HepG2 (cell line): Measurements from ENCODE around the gene OR2B2. TPM values are rescaled to one million over a fixed set of nuclear protein-coding genes. Genes with fewer than 3 reads are reported as not detected.

Experiments
- HES4 ChIP-seq: sonication (generic); formaldehyde crosslinking; IDR thresholded peaks from 2 replicates; pipeline ENCODE4 v1.9.0; 2021; ENCODE audit warnings: mild to moderate bottlenecking, missing genetic modification reagents, borderline replicate concordance
- HNRNPL ChIP-seq: fragments of 200-400 bp; formaldehyde crosslinking; IDR thresholded peaks from 2 replicates; pipeline ENCODE4 v1.6.1; 2017; ENCODE audit warnings: mild to moderate bottlenecking, low read depth, low read length
- KDM5B ChIP-seq: sonication (generic); formaldehyde crosslinking; IDR thresholded peaks from 2 replicates; pipeline ENCODE4 v1.4.0; 2020; ENCODE audit warnings: missing genetic modification reagents, mild to moderate bottlenecking, borderline replicate concordance
- MAFK ChIP-seq, 2 experiments: IDR thresholded peaks in 1 of 2; conservative IDR thresholded peaks in 1 of 2; 2 replicates each; pipeline ENCODE4 v1.6.1; 2011; ENCODE audit warnings: improper control_type of control experiment in 2 of 2, low read length in 2 of 2
- MAZ ChIP-seq, 2 experiments: sonication (generic) in 1 of 2; formaldehyde crosslinking in 1 of 2; IDR thresholded peaks; 2 replicates each; pipeline versions ENCODE4 v1.5.0 to v1.6.1; 2012 to 2020; ENCODE audit warnings: low read depth in 2 of 2, mild to moderate bottlenecking in 2 of 2, borderline replicate concordance in 1 of 2, improper control_type of control experiment in 1 of 2, low read length in 1 of 2, missing genetic modification reagents in 1 of 2, moderate library complexity in 1 of 2
- PHB2 ChIP-seq: fragments of 450-650 bp; IDR thresholded peaks from 2 replicates; pipeline ENCODE4 v1.6.1; 2018; ENCODE audit not compliant: partially characterized antibody
- PITX1 ChIP-seq: sonication (generic); formaldehyde crosslinking; IDR thresholded peaks from 2 replicates; pipeline ENCODE4 v1.5.1; 2020; ENCODE audit warnings: mild to moderate bottlenecking, missing genetic modification reagents
- XRCC5 ChIP-seq: fragments of 200-400 bp; formaldehyde crosslinking; optimal IDR thresholded peaks from 2 replicates; pipeline ENCODE3; 2017; ENCODE audit warnings: mild to moderate bottlenecking, low read length
- ZBTB21 ChIP-seq: sonication (generic); formaldehyde crosslinking; IDR thresholded peaks from 2 replicates; pipeline ENCODE4 v1.4.0; 2020; ENCODE audit warnings: missing genetic modification reagents
- ZFP36 ChIP-seq: fragments of 150-350 bp; IDR thresholded peaks from 2 replicates; pipeline ENCODE4 v1.6.1; 2018; ENCODE audit warnings: borderline replicate concordance, low read length, low read depth; ENCODE audit not compliant: partially characterized antibody
- ZNF205 ChIP-seq: IDR thresholded peaks from 2 replicates; pipeline ENCODE4 v1.6.1; 2018; ENCODE audit warnings: missing biosample characterization, missing genetic modification reagents
- ZNF230 ChIP-seq: sonication (generic); formaldehyde crosslinking; IDR thresholded peaks from 2 replicates; pipeline ENCODE4 v1.4.0; 2020; ENCODE audit warnings: mild to moderate bottlenecking, missing genetic modification reagents
- ZNF549 ChIP-seq: sonication (generic); formaldehyde crosslinking; IDR thresholded peaks from 2 replicates; pipeline ENCODE4 v1.5.0; 2020; ENCODE audit warnings: missing genetic modification reagents
- ZNF556 ChIP-seq: sonication (generic); formaldehyde crosslinking; IDR thresholded peaks from 2 replicates; pipeline ENCODE4 v1.4.0; 2020; ENCODE audit warnings: mild to moderate bottlenecking, missing genetic modification reagents, borderline replicate concordance
- ZNF616 ChIP-seq: sonication (generic); formaldehyde crosslinking; IDR thresholded peaks from 2 replicates; pipeline ENCODE4 v1.5.0; 2020; ENCODE audit warnings: low read depth, mild to moderate bottlenecking, missing genetic modification reagents
- ZNF7 ChIP-seq: IDR thresholded peaks from 2 replicates; pipeline ENCODE4 v1.6.1; 2016; ENCODE audit warnings: missing biosample characterization, missing genetic modification reagents
- ZNF777 ChIP-seq: sonication (generic); formaldehyde crosslinking; IDR thresholded peaks from 2 replicates; pipeline ENCODE4 v1.4.0; 2020; ENCODE audit warnings: missing genetic modification reagents
- ZNF883 ChIP-seq: sonication (generic); formaldehyde crosslinking; IDR thresholded peaks from 2 replicates; pipeline ENCODE4 v1.5.1; 2020; ENCODE audit warnings: mild to moderate bottlenecking, missing genetic modification reagents; ENCODE audit errors: not compliant biosample characterization
- polyA plus RNA-seq, 8 experiments: library from polyadenylated mRNA; depleted of rRNA in 3 of 8; stranded (reverse) in 7 of 8; unstranded in 1 of 8; fragments of >200 nt; fragmentation: Illumina TruSeq in 4 of 8; extraction: Trizol in 4 of 8; gene quantifications; 2 replicates each; pipeline versions ENCODE4 v1.2.1 to v1.2.3, GENCODE V29; 2011 to 2016; ENCODE audit warnings: low read depth in 4 of 8, missing spikeins in 1 of 8, mixed read lengths in 1 of 8; ENCODE audit not compliant: insufficient read depth in 1 of 8
- total RNA-seq, 5 experiments: library from RNA; depleted of rRNA; stranded (reverse); fragments of >200 nt; fragmentation: Illumina TruSeq; extraction: Trizol; gene quantifications; 2 replicates each; pipeline ENCODE4 v1.2.3, GENCODE V29; 2016; ENCODE audit warnings: low read depth in 1 of 5
- TF ChIP-seq, protein P1 (sequence below): sonication (generic); formaldehyde crosslinking; conservative IDR thresholded peaks from 2 replicates; pipeline ENCODE4 v1.8.0; 2022; ENCODE audit warnings: missing genetic modification reagents

The OR2B2 gene
- total and polyA plus RNA-seq, 2 of the 13 experiments (the other 11 are each of a cell fraction or from before 2014, with no cell fraction given): not detected

DNA sequence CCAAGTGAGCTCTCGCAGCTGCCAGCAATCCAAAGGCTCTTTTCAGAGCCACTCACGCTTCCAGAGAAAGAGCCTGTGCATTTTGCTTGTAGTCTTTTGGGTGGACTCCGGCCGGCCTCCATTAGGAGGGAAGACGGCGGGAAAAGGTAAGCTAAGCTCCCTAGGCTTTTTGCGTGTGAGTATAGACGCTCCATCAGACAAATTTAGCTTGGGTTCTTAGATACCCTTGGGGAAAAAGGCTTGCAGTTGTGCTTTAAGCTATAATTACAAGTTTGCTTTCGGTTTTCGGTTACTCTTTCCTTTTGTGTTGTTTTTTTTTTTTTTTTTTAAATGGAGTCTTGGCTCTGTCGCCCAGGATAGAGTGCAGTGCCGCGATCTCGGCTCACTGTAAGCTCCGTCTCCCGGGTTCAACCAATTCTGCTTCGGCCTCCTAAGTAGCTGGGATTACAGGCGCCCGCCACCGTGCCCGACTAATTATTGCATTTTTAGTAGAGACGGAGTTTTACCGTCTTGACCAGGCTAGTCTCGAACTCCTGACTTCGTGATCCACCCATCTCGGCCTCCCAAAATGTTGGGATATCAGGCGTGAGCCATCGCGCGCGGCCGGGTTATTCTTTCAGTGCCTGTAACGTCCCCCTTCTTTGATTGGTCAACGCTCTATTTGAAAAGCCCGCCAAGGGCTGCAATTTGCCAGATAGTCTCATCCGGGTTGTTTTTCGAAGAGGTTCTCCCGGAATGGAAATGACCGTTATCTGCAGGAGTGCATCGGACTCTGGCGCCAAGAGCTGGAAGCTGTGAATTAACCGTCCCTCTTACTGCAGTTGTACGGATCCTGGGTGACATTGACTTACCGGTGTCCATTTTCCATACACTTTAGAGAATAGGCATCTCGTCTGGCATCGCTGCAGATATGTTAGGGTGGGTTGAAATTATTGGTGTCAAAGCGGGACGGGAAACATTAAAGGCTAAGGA, 18.1 kb downstream of the OR2B2 start (continued):
- no peak for TF ChIP-seq ZNF556
- TF ChIP-seq ZNF230 (CRISPR knock-in tag): no peak
- no peak; the same call in 1 of the 2 replicates for TF ChIP-seq ZNF616 (CRISPR knock-in tag)
- TF ChIP-seq ZNF777 (CRISPR knock-in tag): no peak; the same call in 1 of the 2 replicates
- TF ChIP-seq HES4 (CRISPR knock-in tag): no peak
- no peak for TF ChIP-seq ZNF549 (CRISPR knock-in tag)
- TF ChIP-seq ZNF205 (CRISPR knock-in tag): peak; percentile 80
- TF ChIP-seq KDM5B (CRISPR knock-in tag): no peak
- peak; percentile 4; the same call in 1 of the 2 replicates for TF ChIP-seq HNRNPL
- TF ChIP-seq ZNF883: peak; percentile 42
- no peak for TF ChIP-seq MAFK (conservative IDR thresholded peaks at IDR 0.05 in 1 of 2, IDR thresholded peaks at IDR 0.05 in 1 of 2; ENCODE audit: low read length in 2 of 2)
- TF ChIP-seq MAZ (IDR thresholded peaks at IDR 0.05; ENCODE audit: borderline replicate concordance, low read depth, low read length): peak; percentile 2; the same call in 1 of the 2 replicates
- no peak for TF ChIP-seq MAZ (CRISPR knock-in tag; IDR thresholded peaks at IDR 0.05; ENCODE audit: low read depth)
- TF ChIP-seq, protein P1, sequence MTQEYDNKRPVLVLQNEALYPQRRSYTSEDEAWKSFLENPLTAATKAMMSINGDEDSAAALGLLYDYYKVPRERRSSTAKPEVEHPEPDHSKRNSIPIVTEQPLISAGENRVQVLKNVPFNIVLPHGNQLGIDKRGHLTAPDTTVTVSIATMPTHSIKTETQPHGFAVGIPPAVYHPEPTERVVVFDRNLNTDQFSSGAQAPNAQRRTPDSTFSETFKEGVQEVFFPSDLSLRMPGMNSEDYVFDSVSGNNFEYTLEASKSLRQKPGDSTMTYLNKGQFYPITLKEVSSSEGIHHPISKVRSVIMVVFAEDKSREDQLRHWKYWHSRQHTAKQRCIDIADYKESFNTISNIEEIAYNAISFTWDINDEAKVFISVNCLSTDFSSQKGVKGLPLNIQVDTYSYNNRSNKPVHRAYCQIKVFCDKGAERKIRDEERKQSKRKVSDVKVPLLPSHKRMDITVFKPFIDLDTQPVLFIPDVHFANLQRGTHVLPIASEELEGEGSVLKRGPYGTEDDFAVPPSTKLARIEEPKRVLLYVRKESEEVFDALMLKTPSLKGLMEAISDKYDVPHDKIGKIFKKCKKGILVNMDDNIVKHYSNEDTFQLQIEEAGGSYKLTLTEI: no peak
- no peak for TF ChIP-seq ZFP36
- TF ChIP-seq ZBTB21 (CRISPR knock-in tag): no peak
- TF ChIP-seq XRCC5: peak; percentile 26
- no peak for TF ChIP-seq PITX1 (CRISPR knock-in tag)
- TF ChIP-seq PHB2: no peak
- TF ChIP-seq ZNF7 (CRISPR knock-in tag): no peak
